Uterus (tissue), 4 donors: ENCODE data around the gene SLC38A10. TPM values are rescaled to one million over a fixed set of nuclear protein-coding genes. Genes with fewer than 3 reads are reported as not detected.

Experiments used
- DNase-seq, 2 donors: peaks; one replicate each; pipeline ENCODE4 v3.0.0-alpha.2; 2019 to 2020
- H3K27ac ChIP-seq, 2 donors: fragments of 200-600 bp; sonication (generic); 1 replicate in 1 of 2; 2 replicates in 1 of 2; pipeline ENCODE4 v1.5.1; 2016 to 2018
- H3K27me3 ChIP-seq, 2 donors: fragments of 200-600 bp; sonication (generic); one replicate each; pipeline ENCODE4 v1.5.1; 2018 to 2019; ENCODE audit warnings: control low read depth in 1 of 2
- H3K36me3 ChIP-seq, 2 donors: fragments of 200-600 bp; sonication (generic); one replicate each; pipeline ENCODE4 v1.5.1; 2019; ENCODE audit warnings: control low read depth in 1 of 2
- H3K4me1 ChIP-seq, 2 donors: fragments of 200-600 bp; sonication (generic); one replicate each; pipeline ENCODE4 v1.5.1; 2018 to 2019; ENCODE audit warnings: control low read depth in 1 of 2
- H3K4me3 ChIP-seq, 2 donors: fragments of 200-600 bp; sonication (generic); 1 replicate in 1 of 2; 2 replicates in 1 of 2; pipeline ENCODE4 v1.5.1; 2018 to 2019; ENCODE audit warnings: mild to moderate bottlenecking in 1 of 2
- H3K9me3 ChIP-seq, 2 donors: fragments of 200-600 bp; sonication (generic); one replicate each; pipeline ENCODE4 v1.5.1; 2019; ENCODE audit warnings: control low read depth in 1 of 2
- POLR2A ChIP-seq, 2 donors: fragments of 450-650 bp; IDR thresholded peaks; one replicate each; pipeline ENCODE4 v1.6.1; 2016; ENCODE audit warnings: antibody characterized with exemption in 2 of 2, mild to moderate bottlenecking in 1 of 2, moderate library complexity in 1 of 2
- intact Hi-C: fragments of 100-400 bp; cut with DNase I; formaldehyde crosslinking; loops from one replicate; pipeline ENCODE4 v1.15.1; 2023; ENCODE audit warnings: low total_unique reads
- total RNA-seq, 4 donors: library from RNA; depleted of rRNA in 3 of 4; stranded (reverse); fragments of >200 nt in 3 of 4; gene quantifications; one replicate each; pipeline versions ENCODE4 v1.1.0 to v1.2.4, GENCODE V29; 2014 to 2023
- TF ChIP-seq, protein P1 (sequence below), 4 experiments: fragments of 200-600 bp in 2 of 4; fragments of 450-650 bp in 2 of 4; sonication (generic) in 2 of 4; IDR thresholded peaks; one replicate each; pipeline ENCODE4 v1.5.1; 2016 to 2019; ENCODE audit warnings: antibody characterized with exemption in 4 of 4, mild to moderate bottlenecking in 2 of 4, moderate library complexity in 1 of 4
- donor health status: DM: yes; HTN: yes; CAD: no.

The SLC38A10 gene
- total RNA-seq, 4 donors from 2014 or later: 50.7 to 55.4 (median 53.3) TPM

DNA sequence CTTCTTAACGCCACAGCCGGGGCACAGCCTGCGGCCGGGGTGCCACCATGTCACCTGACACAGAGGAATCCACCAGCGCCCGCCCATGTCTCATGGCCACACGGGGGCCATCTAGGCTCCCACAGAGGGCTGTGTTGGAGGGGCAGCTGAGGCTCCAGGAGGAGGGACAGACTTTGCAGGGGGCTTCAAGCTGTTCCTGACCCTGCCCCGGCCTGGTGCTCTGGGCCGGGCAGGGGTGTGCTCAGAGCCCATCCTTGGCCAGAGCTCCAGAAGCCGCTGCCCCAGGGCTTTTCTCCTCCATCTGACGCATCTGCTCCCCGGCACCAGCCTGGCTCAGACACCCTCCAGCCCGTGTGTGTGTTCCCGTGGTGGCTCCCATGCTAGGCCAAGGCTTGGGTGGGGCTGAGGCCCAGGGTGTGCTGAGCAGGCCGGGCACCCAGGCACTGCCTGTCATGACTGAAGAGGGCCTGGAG is 7.8 kb upstream of the SLC38A10 start:
- Histone ChIP-seq H3K27me3 (no peaks in the 10 kb centered on the region), H3K36me3 (no peaks in the 10 kb centered on the region), H3K4me1 (no peaks in the 10 kb centered on the region), H3K27ac (no peak overlapping the region), H3K4me3 (no peak overlapping the region), H3K9me3 (no peaks in the 10 kb centered on the region)
- no peak for DNase-seq
- intact Hi-C loops: no loop called here
- TF ChIP-seq POLR2A (IDR thresholded peaks at IDR 0.05): no peak
- TF ChIP-seq, protein P1, sequence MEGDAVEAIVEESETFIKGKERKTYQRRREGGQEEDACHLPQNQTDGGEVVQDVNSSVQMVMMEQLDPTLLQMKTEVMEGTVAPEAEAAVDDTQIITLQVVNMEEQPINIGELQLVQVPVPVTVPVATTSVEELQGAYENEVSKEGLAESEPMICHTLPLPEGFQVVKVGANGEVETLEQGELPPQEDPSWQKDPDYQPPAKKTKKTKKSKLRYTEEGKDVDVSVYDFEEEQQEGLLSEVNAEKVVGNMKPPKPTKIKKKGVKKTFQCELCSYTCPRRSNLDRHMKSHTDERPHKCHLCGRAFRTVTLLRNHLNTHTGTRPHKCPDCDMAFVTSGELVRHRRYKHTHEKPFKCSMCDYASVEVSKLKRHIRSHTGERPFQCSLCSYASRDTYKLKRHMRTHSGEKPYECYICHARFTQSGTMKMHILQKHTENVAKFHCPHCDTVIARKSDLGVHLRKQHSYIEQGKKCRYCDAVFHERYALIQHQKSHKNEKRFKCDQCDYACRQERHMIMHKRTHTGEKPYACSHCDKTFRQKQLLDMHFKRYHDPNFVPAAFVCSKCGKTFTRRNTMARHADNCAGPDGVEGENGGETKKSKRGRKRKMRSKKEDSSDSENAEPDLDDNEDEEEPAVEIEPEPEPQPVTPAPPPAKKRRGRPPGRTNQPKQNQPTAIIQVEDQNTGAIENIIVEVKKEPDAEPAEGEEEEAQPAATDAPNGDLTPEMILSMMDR (IDR thresholded peaks at IDR 0.05): no peak

DNA sequence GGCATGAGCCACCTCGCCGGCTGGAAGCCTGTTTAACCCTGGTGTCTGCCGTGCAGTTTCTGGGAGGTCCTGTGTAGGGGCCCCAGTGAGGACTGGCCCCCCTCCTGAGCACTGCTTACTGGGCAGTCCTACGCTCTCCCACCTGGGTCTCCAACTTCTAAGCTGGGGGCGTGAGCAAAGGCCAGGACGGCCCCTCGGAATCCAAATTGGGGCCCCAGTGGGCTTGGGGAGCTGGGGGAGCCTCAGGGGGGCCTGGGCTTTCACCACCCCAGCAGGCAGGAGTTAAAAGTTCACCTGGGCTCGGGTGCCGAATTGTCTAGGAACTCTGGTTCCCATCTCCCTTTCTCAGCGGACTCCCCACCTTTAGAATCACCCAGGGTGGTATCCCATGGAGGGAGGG is 7.2 kb upstream of the SLC38A10 start:
- Histone ChIP-seq H3K27ac (no peak overlapping the region), H3K27me3 (no peaks in the 10 kb centered on the region), H3K4me3 (no peak overlapping the region), H3K4me1 (no peaks in the 10 kb centered on the region), H3K36me3 (no peaks in the 10 kb centered on the region), H3K9me3 (no peaks in the 10 kb centered on the region)
- intact Hi-C loops: no loop called here
- TF ChIP-seq, protein P1 (IDR thresholded peaks at IDR 0.05): no peak
- no peak for TF ChIP-seq POLR2A (IDR thresholded peaks at IDR 0.05)
- DNase-seq: no peak

DNA sequence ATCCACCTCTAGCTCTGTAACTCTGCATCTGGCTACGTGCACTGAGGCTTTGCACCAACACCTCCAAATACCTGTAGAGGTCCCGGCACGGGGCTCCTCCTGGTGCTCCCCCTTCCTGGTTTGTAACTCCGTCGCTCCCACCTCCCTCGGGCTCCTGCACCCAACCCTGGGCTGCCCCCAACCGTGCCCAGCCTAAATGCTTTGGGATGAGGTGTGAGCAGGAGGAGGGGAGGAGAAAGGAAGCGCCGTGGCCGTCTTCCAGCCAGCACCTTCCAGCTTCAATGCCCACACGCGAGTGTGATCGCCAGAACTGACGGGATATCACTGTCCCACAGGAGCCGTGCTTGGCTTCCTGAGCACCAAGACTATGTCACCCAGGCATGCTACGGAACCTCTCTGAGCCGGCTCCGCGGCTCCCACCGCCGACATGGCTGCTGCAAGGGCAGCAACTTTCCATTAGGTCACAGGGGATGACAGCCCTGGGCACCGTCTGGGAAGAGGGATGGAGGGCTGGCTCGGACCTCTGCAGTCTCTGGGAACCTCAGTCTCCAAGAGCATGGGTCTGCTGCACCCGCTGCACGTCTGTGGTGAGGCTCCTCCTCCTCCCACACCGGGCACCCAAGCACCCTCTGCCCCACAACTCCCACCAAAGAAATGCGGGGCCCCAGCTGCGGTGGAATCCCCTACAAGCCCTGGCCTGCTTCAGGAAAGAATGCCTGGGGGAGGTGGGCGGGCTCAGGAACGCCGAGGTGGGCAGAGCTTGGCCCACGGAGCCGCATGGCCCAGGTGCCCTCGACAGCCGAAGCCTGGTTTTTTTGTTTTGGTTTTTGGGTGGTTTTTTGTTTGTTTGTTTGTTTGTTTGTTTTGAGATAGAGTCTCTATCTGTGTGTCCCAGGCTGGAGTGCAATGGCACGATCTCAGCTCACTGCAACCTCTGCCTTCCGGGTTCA is 6.4 kb upstream of the SLC38A10 start:
- intact Hi-C loops: no loop called here
- TF ChIP-seq POLR2A (IDR thresholded peaks at IDR 0.05): no peak
- TF ChIP-seq, protein P1 (IDR thresholded peaks at IDR 0.05): no peak
- Histone ChIP-seq H3K4me1 (no peaks in the 10 kb centered on the region), H3K27ac (no peak overlapping the region), H3K4me3 (no peak overlapping the region), H3K27me3 (no peaks in the 10 kb centered on the region), H3K36me3 (no peaks in the 10 kb centered on the region), H3K9me3 (no peaks in the 10 kb centered on the region)
- DNase-seq: no peak

DNA sequence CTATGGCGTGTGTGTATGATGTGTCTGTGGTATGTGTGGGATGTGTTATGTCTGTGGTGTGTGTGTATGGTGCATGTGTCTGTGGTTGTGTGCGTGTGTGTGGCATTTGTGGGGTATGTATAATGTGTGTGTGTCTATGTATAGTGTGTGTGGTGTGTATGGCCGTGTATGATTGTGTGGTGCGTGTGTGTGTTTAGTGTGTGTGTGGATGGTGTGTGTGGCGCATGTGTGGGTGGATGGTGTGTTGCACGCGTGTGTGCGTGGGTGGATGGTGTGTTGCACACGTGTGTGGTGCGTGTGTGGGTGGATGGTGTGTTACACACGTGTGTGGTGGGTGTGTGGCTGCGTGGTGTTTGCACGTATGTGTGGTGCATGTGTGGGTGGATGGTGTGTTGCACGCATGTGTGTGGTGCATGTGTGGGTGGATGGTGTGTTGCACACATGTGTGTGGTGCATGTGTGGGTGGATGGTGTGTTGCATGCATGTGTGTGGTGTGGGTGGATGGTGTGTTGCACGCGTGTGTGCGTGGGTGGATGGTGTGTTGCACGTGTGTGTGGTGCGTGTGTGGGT is 5.6 kb upstream of the SLC38A10 start:
- intact Hi-C loops: no loop called here
- no peak for DNase-seq
- no peak for TF ChIP-seq POLR2A (IDR thresholded peaks at IDR 0.05)
- TF ChIP-seq, protein P1 (IDR thresholded peaks at IDR 0.05): no peak
- Histone ChIP-seq H3K36me3 (no peaks in the 10 kb centered on the region), H3K9me3 (no peaks in the 10 kb centered on the region), H3K27ac (no peak overlapping the region), H3K4me3 (no peak overlapping the region), H3K27me3 (no peaks in the 10 kb centered on the region), H3K4me1 (no peaks in the 10 kb centered on the region)
